SK-N-SH treated with all-trans-retinoic acid at 6 μM for 48 hours (cell line): ENCODE measurements around the gene CFD.

Experiments
- ATAC-seq: fragments of 200-7000 bp; cut with Tn5 transposase; 3 replicates; pipeline ENCODE4 v1.9.1; 2020; ENCODE audit warnings: mild to moderate bottlenecking, moderate library complexity
- BACH2 ChIP-seq: fragments of 250-450 bp; sonication (Bioruptor Pico); IDR thresholded peaks from 2 replicates; pipeline ENCODE4 v1.9.0; 2021; ENCODE audit warnings: mild to moderate bottlenecking, borderline replicate concordance
- CREB5 ChIP-seq: fragments of 250-450 bp; sonication (Bioruptor Pico); IDR thresholded peaks from 2 replicates; pipeline ENCODE4 v1.5.1; 2020; ENCODE audit warnings: low read depth, mild to moderate bottlenecking, moderate library complexity
- CSDC2 ChIP-seq: fragments of 250-450 bp; sonication (Bioruptor Pico); IDR thresholded peaks from 2 replicates; pipeline ENCODE4 v1.5.0; 2020; ENCODE audit warnings: mild to moderate bottlenecking, moderate library complexity
- CSRNP3 ChIP-seq: fragments of 250-450 bp; sonication (Bioruptor Pico); IDR thresholded peaks from 2 replicates; pipeline ENCODE4 v1.5.1; 2021; ENCODE audit warnings: mild to moderate bottlenecking, moderate library complexity
- ESRRG ChIP-seq: fragments of 250-450 bp; sonication (Bioruptor Pico); IDR thresholded peaks from 2 replicates; pipeline ENCODE4 v1.6.1; 2021; ENCODE audit warnings: mild to moderate bottlenecking
- GLIS3 ChIP-seq: fragments of 250-450 bp; sonication (Bioruptor Pico); IDR thresholded peaks from 2 replicates; pipeline ENCODE4 v1.5.0; 2020; ENCODE audit warnings: mild to moderate bottlenecking, moderate library complexity
- ISL1 ChIP-seq: fragments of 250-450 bp; sonication (Bioruptor Pico); IDR thresholded peaks from 2 replicates; pipeline ENCODE4 v2.1.2; 2022; ENCODE audit warnings: mild to moderate bottlenecking, moderate library complexity
- OSR1 ChIP-seq: fragments of 250-450 bp; sonication (Bioruptor Pico); IDR thresholded peaks from 2 replicates; pipeline ENCODE4 v1.8.0; 2022; ENCODE audit warnings: moderate library complexity, mild to moderate bottlenecking, inconsistent platforms
- POU6F1 ChIP-seq: fragments of 250-450 bp; sonication (Bioruptor Pico); IDR thresholded peaks from 2 replicates; pipeline ENCODE4 v1.8.0; 2021; ENCODE audit warnings: low read depth, mild to moderate bottlenecking, moderate library complexity, borderline replicate concordance
- PPARA ChIP-seq: fragments of 250-450 bp; sonication (Bioruptor Pico); IDR thresholded peaks from 2 replicates; pipeline ENCODE4 v1.5.0; 2020; ENCODE audit warnings: mild to moderate bottlenecking, borderline replicate concordance
- RARB ChIP-seq: fragments of 250-450 bp; sonication (Bioruptor Pico); IDR thresholded peaks from 2 replicates; pipeline ENCODE4 v1.8.0; 2021; ENCODE audit warnings: mild to moderate bottlenecking, moderate library complexity
- SNAI2 ChIP-seq: fragments of 250-450 bp; sonication (Bioruptor Pico); IDR thresholded peaks from 2 replicates; pipeline ENCODE4 v1.5.0; 2020; ENCODE audit warnings: mild to moderate bottlenecking, moderate library complexity
- TCF4 ChIP-seq: fragments of 250-450 bp; sonication (Bioruptor Pico); IDR thresholded peaks from 2 replicates; pipeline ENCODE4 v1.8.0; 2021; ENCODE audit warnings: mild to moderate bottlenecking, moderate library complexity, borderline replicate concordance
- TOX ChIP-seq: fragments of 250-450 bp; sonication (Bioruptor Pico); IDR thresholded peaks from 2 replicates; pipeline ENCODE4 v1.8.0; 2021; ENCODE audit warnings: mild to moderate bottlenecking, moderate library complexity, borderline replicate concordance
- ZC3H10 ChIP-seq: fragments of 250-450 bp; sonication (Bioruptor Pico); IDR thresholded peaks from 2 replicates; pipeline ENCODE4 v1.5.1; 2021; ENCODE audit warnings: mild to moderate bottlenecking, moderate library complexity
- ZFP3 ChIP-seq: fragments of 250-450 bp; sonication (Bioruptor Pico); IDR thresholded peaks from 2 replicates; pipeline ENCODE4 v1.5.0; 2020; ENCODE audit warnings: mild to moderate bottlenecking, moderate library complexity
- ZFP30 ChIP-seq: fragments of 450-650 bp; formaldehyde crosslinking; IDR thresholded peaks from 2 replicates; pipeline ENCODE4 v1.5.0; 2022; ENCODE audit warnings: mild to moderate bottlenecking, moderate library complexity
- ZNF565 ChIP-seq: fragments of 450-650 bp; formaldehyde crosslinking; conservative IDR thresholded peaks from 2 replicates; pipeline ENCODE4 v1.5.0; 2020; ENCODE audit warnings: low read depth, mild to moderate bottlenecking, moderate library complexity
- ZNF8 ChIP-seq: fragments of 450-650 bp; formaldehyde crosslinking; IDR thresholded peaks from 2 replicates; pipeline ENCODE4 v1.5.0; 2020; ENCODE audit warnings: mild to moderate bottlenecking, moderate library complexity
- TF ChIP-seq, protein P1 (sequence below): fragments of 250-450 bp; sonication (Bioruptor Pico); IDR thresholded peaks from 2 replicates; pipeline ENCODE4 v1.8.0; 2020; ENCODE audit warnings: mild to moderate bottlenecking, moderate library complexity, borderline replicate concordance
- TF ChIP-seq, protein P2 (sequence below): fragments of 250-450 bp; sonication (Bioruptor Pico); IDR thresholded peaks from 2 replicates; pipeline ENCODE4 v1.5.0; 2020; ENCODE audit warnings: mild to moderate bottlenecking, moderate library complexity

Gene CFD

GRCh38 chr19:824885-825284, 34.6 kb upstream of the CFD start (continued):
- no peak for TF ChIP-seq ZFP30 (CRISPR knock-in tag)
- TF ChIP-seq TCF4 (CRISPR knock-in tag), result no peak

- TF ChIP-seq RARB (CRISPR knock-in tag) (no peak), CSRNP3 (CRISPR knock-in tag) (no peak), ISL1 (CRISPR knock-in tag) (no peak), CSDC2 (CRISPR knock-in tag) (no peak), ZC3H10 (no peak), ZNF8 (CRISPR knock-in tag) (no peak), OSR1 (CRISPR knock-in tag) (no peak), PPARA (CRISPR knock-in tag) (no peak), TOX (CRISPR knock-in tag) (no peak), GLIS3 (CRISPR knock-in tag) (no peak), POU6F1 (CRISPR knock-in tag) (no peak), BACH2 (CRISPR knock-in tag) (no peak)
- TF ChIP-seq, protein P1, sequence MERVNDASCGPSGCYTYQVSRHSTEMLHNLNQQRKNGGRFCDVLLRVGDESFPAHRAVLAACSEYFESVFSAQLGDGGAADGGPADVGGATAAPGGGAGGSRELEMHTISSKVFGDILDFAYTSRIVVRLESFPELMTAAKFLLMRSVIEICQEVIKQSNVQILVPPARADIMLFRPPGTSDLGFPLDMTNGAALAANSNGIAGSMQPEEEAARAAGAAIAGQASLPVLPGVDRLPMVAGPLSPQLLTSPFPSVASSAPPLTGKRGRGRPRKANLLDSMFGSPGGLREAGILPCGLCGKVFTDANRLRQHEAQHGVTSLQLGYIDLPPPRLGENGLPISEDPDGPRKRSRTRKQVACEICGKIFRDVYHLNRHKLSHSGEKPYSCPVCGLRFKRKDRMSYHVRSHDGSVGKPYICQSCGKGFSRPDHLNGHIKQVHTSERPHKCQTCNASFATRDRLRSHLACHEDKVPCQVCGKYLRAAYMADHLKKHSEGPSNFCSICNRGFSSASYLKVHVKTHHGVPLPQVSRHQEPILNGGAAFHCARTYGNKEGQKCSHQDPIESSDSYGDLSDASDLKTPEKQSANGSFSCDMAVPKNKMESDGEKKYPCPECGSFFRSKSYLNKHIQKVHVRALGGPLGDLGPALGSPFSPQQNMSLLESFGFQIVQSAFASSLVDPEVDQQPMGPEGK, result no peak
- TF ChIP-seq, protein P2, sequence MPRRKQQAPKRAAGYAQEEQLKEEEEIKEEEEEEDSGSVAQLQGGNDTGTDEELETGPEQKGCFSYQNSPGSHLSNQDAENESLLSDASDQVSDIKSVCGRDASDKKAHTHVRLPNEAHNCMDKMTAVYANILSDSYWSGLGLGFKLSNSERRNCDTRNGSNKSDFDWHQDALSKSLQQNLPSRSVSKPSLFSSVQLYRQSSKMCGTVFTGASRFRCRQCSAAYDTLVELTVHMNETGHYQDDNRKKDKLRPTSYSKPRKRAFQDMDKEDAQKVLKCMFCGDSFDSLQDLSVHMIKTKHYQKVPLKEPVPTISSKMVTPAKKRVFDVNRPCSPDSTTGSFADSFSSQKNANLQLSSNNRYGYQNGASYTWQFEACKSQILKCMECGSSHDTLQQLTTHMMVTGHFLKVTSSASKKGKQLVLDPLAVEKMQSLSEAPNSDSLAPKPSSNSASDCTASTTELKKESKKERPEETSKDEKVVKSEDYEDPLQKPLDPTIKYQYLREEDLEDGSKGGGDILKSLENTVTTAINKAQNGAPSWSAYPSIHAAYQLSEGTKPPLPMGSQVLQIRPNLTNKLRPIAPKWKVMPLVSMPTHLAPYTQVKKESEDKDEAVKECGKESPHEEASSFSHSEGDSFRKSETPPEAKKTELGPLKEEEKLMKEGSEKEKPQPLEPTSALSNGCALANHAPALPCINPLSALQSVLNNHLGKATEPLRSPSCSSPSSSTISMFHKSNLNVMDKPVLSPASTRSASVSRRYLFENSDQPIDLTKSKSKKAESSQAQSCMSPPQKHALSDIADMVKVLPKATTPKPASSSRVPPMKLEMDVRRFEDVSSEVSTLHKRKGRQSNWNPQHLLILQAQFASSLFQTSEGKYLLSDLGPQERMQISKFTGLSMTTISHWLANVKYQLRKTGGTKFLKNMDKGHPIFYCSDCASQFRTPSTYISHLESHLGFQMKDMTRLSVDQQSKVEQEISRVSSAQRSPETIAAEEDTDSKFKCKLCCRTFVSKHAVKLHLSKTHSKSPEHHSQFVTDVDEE (CRISPR knock-in tag), result no peak
Measured at GRCh38 chr19:825897-826644, 33.4 kb upstream of the CFD start.

DNA sequence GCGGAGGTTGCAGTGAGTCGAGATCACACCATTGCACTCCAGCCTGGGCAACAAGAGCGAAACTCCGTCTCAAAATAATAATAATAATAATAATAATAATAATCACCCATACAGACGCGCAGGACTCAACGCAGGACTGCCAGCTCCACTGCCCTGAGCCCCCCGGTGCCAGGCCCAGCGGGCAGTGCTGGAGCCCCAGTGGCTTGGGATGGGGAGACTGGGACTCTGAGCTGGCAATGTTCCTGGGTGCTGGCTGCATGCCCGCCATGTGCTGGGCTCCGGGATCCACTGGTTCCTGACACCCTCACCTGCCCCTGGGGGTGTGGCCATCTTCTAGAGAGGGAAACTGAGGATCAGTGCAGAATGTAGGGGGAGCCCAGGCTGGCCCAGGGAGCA, 32.2 kb upstream of the CFD start:
- no peak for ATAC-seq
- TF ChIP-seq SNAI2 (no peak), ZNF565 (CRISPR knock-in tag) (no peak), ZFP3 (no peak), RARB (CRISPR knock-in tag) (no peak), CSDC2 (CRISPR knock-in tag) (no peak), ESRRG (CRISPR knock-in tag) (no peak), POU6F1 (CRISPR knock-in tag) (no peak), PPARA (CRISPR knock-in tag) (no peak), GLIS3 (CRISPR knock-in tag) (no peak), ZNF8 (CRISPR knock-in tag) (no peak), BACH2 (CRISPR knock-in tag) (no peak), ZC3H10 (no peak), ZFP30 (CRISPR knock-in tag) (no peak), CREB5 (CRISPR knock-in tag) (no peak)
- TF ChIP-seq, protein P1, result no peak
- TF ChIP-seq, protein P2 (CRISPR knock-in tag), result no peak

More at GRCh38 chr19:825897-826644, 33.4 kb upstream of the CFD start:
- no peak for ATAC-seq
